HG02642 (cell line): ENCODE data around the gene SPTB.

Source experiments
- ATAC-seq: cut with Tn5 transposase; IDR thresholded peaks from one replicate; pipeline ENCODE4 v1.9.1; 2021; ENCODE audit warnings: mild to moderate bottlenecking; ENCODE audit not compliant: unreplicated experiment, poor library complexity

Gene SPTB

DNA sequence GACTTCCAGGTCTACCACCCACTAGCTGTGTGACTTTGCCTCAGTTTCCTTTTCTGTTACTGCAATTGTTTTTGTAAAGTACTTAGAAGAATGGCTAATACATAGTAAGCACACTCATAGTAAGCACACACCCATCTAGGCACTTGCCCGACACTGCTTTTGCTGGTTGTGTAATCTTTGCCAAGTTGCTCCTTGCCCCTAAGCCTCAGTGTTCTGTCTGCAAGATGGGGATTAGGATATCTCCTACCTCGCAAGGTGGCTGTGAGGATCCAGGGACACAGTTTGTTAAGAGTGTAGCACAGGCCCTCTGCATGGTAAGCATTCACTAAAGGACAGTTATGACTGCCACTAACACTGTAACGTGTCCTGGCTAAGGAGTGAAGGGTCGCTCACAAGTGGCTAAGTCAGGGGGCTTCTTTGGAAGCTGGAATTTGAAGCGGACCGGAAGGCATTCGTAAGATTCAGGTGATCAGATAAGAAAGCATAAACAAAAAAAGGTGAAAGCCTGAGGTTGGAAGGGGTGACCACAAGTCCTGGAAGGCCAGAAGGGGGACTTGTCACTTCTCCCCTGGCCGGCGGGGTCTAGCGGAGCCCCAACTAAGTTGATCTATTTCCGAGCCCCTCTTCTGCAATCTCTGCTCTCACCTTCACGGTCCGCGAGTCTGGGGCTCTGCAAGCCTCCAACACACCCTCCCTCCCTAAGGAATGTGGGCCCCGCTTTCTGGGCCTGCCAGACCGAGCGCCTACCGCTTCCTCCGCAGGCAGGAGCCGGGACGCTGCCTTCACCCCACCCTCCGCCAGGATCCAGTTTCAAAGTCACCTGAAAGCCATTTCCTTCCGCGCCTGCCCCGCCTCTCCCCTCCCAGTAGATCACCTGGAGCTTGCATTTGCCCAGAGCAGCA lies 177.0 kb downstream of the SPTB start:
- ATAC-seq = no peak

DNA sequence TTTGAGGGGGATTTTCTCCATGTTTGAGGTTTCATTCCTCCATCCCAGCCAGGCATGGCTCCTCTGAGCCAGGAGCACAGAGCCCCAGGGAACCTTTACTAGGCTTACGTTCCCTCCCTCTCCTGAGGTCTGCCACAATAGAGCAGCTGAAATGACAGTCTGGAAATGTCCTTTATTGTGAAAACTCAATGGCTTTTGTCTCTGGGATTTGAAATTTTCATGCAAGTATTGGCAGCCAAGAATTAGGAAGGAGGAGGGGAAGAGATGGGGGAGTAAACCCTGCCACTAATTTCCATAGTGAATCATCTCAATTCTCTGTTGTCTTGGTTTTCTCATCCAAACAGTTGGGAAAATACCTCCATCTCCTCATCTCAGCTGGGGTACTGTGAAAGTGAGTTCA lies 178.0 kb downstream of the SPTB start:
- no peak for ATAC-seq

DNA sequence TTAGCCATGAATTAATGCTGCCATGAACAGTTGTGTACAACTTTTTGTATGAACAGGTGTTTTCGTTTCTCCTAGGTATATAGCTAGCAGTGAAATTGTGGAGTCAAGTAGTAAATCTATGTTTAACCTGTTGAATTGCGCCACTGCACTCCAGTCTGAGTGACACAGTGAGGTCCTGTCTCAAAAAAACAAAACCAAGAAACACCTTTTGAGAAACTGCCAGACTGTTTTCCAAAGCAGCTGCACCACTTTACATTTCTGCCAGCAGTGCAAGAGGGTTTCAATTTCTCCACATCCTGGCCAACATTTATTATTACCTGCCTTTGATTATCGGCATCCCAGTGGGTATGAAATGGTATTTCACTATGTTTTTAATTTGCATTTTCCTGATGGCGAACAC lies 178.8 kb downstream of the SPTB start:
- no peak for ATAC-seq

DNA sequence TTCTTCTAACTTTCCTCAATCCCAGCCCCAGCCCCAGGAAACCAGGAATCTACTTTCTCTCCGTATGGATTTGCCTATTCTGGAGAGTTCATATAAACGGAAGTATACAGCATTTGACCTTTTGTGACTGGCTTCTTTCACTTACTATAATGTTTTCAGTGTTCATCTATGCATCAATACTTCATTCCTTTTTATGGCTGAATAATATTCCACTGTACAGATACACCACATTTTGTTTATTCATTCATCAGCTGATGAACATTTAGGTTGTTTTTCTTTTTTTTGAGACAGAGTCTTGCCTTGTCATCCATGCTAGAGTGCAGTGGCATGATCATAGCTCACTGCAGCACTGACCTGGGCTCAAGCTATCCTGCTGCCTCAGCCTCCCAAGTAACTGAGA lies 179.4 kb downstream of the SPTB start:
- ATAC-seq = no peak

DNA sequence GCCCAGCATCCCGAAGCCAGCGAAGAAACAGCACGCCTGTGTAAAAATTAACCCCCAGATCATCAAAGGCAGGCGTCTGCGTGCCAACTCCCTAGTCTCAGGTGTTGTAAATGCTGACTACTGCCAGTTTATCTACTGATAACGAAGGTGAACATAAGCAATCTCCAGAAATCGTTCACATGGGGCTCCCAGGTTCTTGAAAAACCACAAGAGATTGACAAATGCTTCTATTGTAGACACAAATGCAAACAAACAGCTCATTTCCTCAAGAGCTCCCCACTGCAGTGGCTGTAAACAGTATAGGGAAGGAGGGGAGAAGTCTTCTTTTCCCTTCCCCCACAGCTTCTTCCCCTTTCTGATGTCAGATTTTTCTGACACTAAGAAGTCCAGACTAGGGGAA lies 180.8 kb downstream of the SPTB start:
- no peak for ATAC-seq

DNA sequence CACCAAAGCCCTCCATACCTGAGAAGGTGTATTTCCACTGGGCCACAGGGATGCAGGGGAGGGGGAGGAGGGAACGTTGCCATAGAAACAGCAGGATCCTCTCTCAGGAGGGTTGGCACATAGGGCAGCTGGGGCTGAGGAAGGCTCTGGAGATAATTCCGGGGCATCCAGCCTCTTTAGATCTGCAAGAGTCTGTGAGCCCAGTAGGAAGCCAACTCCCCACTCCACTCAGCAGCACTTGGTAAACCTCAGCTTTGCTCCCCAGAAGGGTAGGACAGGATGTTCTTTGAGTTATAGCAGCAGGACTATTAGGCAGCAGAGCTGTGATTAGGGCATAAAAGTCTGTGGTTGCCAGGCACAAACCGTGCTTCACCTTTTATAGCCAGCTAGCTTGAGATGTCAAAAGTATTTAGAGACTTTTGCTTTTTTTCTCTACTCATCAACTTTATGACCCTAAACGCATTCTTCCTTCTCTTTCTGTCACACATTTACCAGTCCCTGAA lies 183.3 kb downstream of the SPTB start:
- ATAC-seq = no peak
